Karpas-422 (cell line): ENCODE data around the gene MYL10. TPM values are rescaled to one million over a fixed set of nuclear protein-coding genes. Genes with fewer than 3 reads are reported as not detected.

Experiments
- DNase-seq: peaks from one replicate; pipeline ENCODE4 v3.0.0-alpha.2; 2015
- H2AFZ ChIP-seq: fragments of 200-600 bp; sonication (generic); 2 replicates; pipeline ENCODE4 v1.6.1; 2014; ENCODE audit warnings: antibody characterized with exemption, low read length, mixed read lengths
- H3K27ac ChIP-seq: fragments of 200-600 bp; sonication (generic); 2 replicates; pipeline ENCODE4 v1.5.1; 2014; ENCODE audit warnings: mild to moderate bottlenecking, low read length, moderate library complexity
- H3K27me3 ChIP-seq: fragments of 200-600 bp; sonication (generic); 2 replicates; pipeline ENCODE4 v1.6.1; 2014; ENCODE audit warnings: low read length, mixed read lengths
- H3K36me3 ChIP-seq: fragments of 200-600 bp; sonication (generic); 2 replicates; pipeline ENCODE4 v1.6.1; 2014; ENCODE audit warnings: low read length, mixed read lengths; ENCODE audit not compliant: insufficient read depth
- H3K4me1 ChIP-seq: fragments of 200-600 bp; sonication (generic); 2 replicates; pipeline ENCODE4 v1.6.1; 2014; ENCODE audit warnings: mild to moderate bottlenecking, low read length, mixed read lengths
- H3K4me2 ChIP-seq: fragments of 200-600 bp; sonication (generic); 2 replicates; pipeline ENCODE4 v1.6.1; 2014; ENCODE audit warnings: low read length, low read depth, mild to moderate bottlenecking; ENCODE audit not compliant: poor library complexity, severe bottlenecking
- H3K4me3 ChIP-seq: fragments of 200-600 bp; sonication (generic); 2 replicates; pipeline ENCODE4 v1.5.1; 2014; ENCODE audit warnings: mild to moderate bottlenecking, antibody characterized with exemption, low read length, mixed read lengths
- H3K79me2 ChIP-seq: fragments of 200-600 bp; sonication (generic); 2 replicates; pipeline ENCODE4 v1.6.1; 2014; ENCODE audit warnings: mild to moderate bottlenecking, low read length, mixed read lengths
- H3K9ac ChIP-seq: fragments of 200-600 bp; sonication (generic); 2 replicates; pipeline ENCODE4 v1.6.0; 2014; ENCODE audit warnings: low read length
- H3K9me2 ChIP-seq: fragments of 200-600 bp; sonication (generic), shearing (Covaris generic); replicated peaks from 2 replicates; pipeline ENCODE4 v1.6.0; 2014; ENCODE audit warnings: mild to moderate bottlenecking, low read length, moderate library complexity; ENCODE audit not compliant: insufficient read depth
- H3K9me3 ChIP-seq: fragments of 300-700, 200-600 bp; sonication (generic); 2 replicates; pipeline ENCODE4 v1.6.1; 2014; ENCODE audit warnings: low read length, mixed read lengths
- H4K20me1 ChIP-seq: fragments of 200-600 bp; sonication (generic); 2 replicates; pipeline ENCODE4 v1.6.1; 2014; ENCODE audit warnings: mild to moderate bottlenecking, antibody characterized with exemption, low read length, low read depth; ENCODE audit not compliant: insufficient read depth
- total RNA-seq: library from RNA; depleted of rRNA; stranded (reverse); fragments of >200 nt; shearing (Covaris generic); gene quantifications from 2 replicates; pipeline ENCODE4 v1.2.3, GENCODE V29; 2014; ENCODE audit warnings: low replicate concordance

The MYL10 gene
- total RNA-seq, 1 experiment from 2014 or later = not detected

- Histone ChIP-seq H3K9ac (no peak overlapping the region), H3K9me2 (no peaks in the 10 kb centered on the region), H3K36me3 (no peaks in the 10 kb centered on the region), H3K27ac (no peak overlapping the region), H4K20me1 (no peaks in the 10 kb centered on the region), H3K4me2 (no peak overlapping the region), H3K27me3 (no peaks in the 10 kb centered on the region), H3K4me1 (peaks cover 2% of the 10 kb centered on the region; the same call in 1 of the 2 replicates), H3K4me3 (no peak overlapping the region), H3K79me2 (no peaks in the 10 kb centered on the region), H3K9me3 (no peaks in the 10 kb centered on the region), H2AFZ (no peak overlapping the region)
- DNase-seq = peak; percentile 92
Measured at GRCh38 chr7:101602484-101603241, 26.4 kb downstream of the MYL10 start.

- H3K79me2 ChIP-seq = no peaks in the 10 kb centered on the region
- no peaks in the 10 kb centered on the region for H3K36me3 ChIP-seq
- H2AFZ ChIP-seq = no peak overlapping the region
- no peak overlapping the region for H3K27ac ChIP-seq
- H3K4me2 ChIP-seq = no peak overlapping the region
- no peaks in the 10 kb centered on the region for H3K27me3 ChIP-seq
- DNase-seq = no peak
- H3K9me3 ChIP-seq = no peaks in the 10 kb centered on the region
- H3K4me3 ChIP-seq = no peak overlapping the region
- H3K9ac ChIP-seq = no peak overlapping the region
- H3K4me1 ChIP-seq = peaks cover 2% of the 10 kb centered on the region; the same call in 1 of the 2 replicates
- H3K9me2 ChIP-seq = no peaks in the 10 kb centered on the region
- H4K20me1 ChIP-seq = no peaks in the 10 kb centered on the region
Measured at GRCh38 chr7:101602082-101602481, 27.0 kb downstream of the MYL10 start.

- Histone ChIP-seq H3K79me2 (no peaks in the 10 kb centered on the region), H3K9ac (no peak overlapping the region), H4K20me1 (no peaks in the 10 kb centered on the region), H3K27ac (no peak overlapping the region), H3K9me3 (no peaks in the 10 kb centered on the region), H3K27me3 (no peaks in the 10 kb centered on the region), H3K4me3 (no peak overlapping the region), H3K4me1 (peaks cover 2% of the 10 kb centered on the region; the same call in 1 of the 2 replicates), H2AFZ (no peak overlapping the region), H3K9me2 (no peaks in the 10 kb centered on the region), H3K36me3 (no peaks in the 10 kb centered on the region), H3K4me2 (no peak overlapping the region)
- no peak for DNase-seq
Measured at GRCh38 chr7:101599787-101600186, 29.3 kb downstream of the MYL10 start.

DNA sequence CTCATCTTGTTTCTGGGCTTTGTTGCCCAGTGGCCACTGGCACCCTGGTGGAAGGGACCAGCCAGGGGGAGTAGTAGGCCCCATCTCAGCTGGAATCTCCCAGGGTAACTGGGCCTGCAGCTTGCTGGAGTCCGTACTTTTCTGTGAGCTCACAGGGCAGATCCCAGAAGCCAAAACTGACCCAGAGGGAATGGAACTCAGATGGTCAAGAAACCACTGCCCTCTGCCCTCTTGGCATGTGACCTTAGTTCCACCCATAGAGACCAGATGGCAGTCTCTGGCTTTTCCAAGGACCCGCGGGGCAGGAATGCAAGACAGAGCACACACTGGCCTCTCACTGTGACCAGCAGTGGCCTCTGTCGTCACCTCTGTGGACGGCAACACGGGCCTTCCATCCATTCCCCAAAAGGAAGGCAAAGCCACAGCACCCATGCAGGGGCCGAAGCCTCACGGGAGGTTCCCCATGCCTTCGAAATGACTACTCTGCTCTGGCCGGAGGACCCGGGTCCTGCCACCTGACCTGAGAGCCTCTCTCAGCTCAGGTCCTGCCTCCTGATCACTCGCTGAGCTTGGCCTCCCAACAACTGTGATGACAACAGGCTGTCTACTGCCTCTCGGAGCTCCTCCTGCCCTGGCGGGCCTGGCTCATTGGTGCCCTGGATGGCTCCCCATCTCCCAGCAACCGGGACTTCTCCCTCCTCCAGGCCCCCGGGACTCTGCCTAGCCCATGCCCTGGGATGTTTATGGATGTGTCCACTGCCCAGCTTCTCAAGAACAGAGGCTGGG lies 29.9 kb downstream of the MYL10 start:
- Histone ChIP-seq H3K9ac (no peak overlapping the region), H3K4me1 (peaks cover 2% of the 10 kb centered on the region; the same call in 1 of the 2 replicates), H3K4me2 (no peak overlapping the region), H3K27me3 (no peaks in the 10 kb centered on the region), H4K20me1 (no peaks in the 10 kb centered on the region), H3K79me2 (no peaks in the 10 kb centered on the region), H3K9me3 (no peaks in the 10 kb centered on the region), H3K4me3 (no peak overlapping the region), H3K9me2 (no peaks in the 10 kb centered on the region), H3K36me3 (no peaks in the 10 kb centered on the region), H2AFZ (no peak overlapping the region), H3K27ac (no peak overlapping the region)
- DNase-seq = no peak

DNA sequence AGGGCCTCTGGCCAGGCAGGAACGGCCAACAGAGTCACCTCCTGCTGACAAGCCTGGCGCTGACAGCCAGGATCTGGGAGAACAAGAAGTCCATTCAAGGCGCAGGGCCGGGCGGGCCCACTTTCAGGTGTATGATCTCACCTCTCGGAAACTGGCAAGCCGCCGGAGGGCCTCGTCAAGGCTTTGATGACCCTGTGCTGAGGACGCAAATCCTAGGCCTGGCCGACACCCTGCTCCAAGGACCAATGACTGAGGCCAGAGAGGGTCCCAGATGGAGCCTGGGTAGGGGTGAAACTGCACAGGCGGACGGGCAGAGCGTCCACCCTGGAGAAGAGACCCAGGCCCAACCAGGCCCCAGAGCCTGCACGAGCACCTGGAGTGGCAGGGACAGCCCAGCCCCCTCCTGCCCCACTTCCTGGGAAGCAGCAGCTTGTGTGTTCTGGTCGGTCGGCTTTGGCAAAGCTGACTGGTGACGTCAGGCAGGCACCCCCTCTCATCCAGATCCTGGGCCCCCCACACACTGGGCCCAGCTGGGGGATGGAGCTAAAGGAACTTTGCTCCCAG lies 30.6 kb downstream of the MYL10 start:
- H3K27ac ChIP-seq = no peak overlapping the region
- H3K4me3 ChIP-seq = no peak overlapping the region
- no peaks in the 10 kb centered on the region for H3K79me2 ChIP-seq
- H3K4me1 ChIP-seq = peaks cover 2% of the 10 kb centered on the region; the same call in 1 of the 2 replicates
- H3K9me3 ChIP-seq = no peaks in the 10 kb centered on the region
- DNase-seq = no peak
- H2AFZ ChIP-seq = no peak overlapping the region
- no peaks in the 10 kb centered on the region for H3K27me3 ChIP-seq
- no peak overlapping the region for H3K4me2 ChIP-seq
- H4K20me1 ChIP-seq = no peaks in the 10 kb centered on the region
- H3K9ac ChIP-seq = no peak overlapping the region
- no peaks in the 10 kb centered on the region for H3K9me2 ChIP-seq
- no peaks in the 10 kb centered on the region for H3K36me3 ChIP-seq

DNA sequence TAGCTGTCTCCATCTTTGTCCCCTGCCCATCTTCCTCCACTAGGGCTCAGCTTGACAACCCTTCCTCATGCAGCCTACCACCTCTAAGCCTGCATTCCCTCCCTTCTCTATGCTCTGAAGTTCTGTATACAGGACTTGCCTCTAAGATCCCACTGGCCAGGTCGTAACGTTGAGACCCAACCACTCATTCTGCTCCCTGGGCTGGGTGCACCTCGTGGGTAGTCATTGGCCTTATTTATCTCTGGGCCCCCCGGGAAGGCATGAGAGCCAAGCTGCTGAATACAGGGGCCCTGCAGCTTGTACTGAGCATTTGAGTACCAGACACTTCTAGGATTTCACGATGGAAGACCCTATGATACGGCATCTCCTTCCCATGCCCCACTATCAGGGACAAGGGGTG lies 31.2 kb downstream of the MYL10 start:
- no peaks in the 10 kb centered on the region for H3K79me2 ChIP-seq
- H4K20me1 ChIP-seq = no peaks in the 10 kb centered on the region
- no peaks in the 10 kb centered on the region for H3K27me3 ChIP-seq
- no peak overlapping the region for H3K4me2 ChIP-seq
- H3K27ac ChIP-seq = no peak overlapping the region
- no peaks in the 10 kb centered on the region for H3K9me2 ChIP-seq
- no peak overlapping the region for H3K9ac ChIP-seq
- H2AFZ ChIP-seq = no peak overlapping the region
- H3K36me3 ChIP-seq = no peaks in the 10 kb centered on the region
- peaks cover 2% of the 10 kb centered on the region; the same call in 1 of the 2 replicates for H3K4me1 ChIP-seq
- peak; percentile 33 for DNase-seq
- H3K9me3 ChIP-seq = no peaks in the 10 kb centered on the region
- H3K4me3 ChIP-seq = no peak overlapping the region

DNA sequence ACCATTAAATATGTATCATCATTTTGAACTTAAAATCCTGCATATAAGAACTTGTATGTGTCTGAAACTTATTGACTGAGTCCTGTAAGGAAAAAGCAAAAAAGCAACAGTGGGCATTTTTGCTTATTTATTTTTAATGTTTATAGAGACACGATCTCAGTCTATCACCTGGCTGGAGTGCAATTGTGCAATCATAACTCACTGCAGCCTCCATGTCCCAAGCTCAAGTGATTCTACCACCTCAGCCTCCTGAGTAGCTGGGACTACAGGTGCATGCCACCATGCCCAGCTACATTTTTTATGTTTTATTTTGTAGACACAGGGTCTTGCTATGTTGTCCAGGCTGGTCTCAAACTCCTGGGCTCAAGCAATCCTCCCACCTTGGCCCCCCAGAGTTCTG lies 32.2 kb downstream of the MYL10 start:
- Histone ChIP-seq H3K9ac (no peak overlapping the region), H3K79me2 (no peaks in the 10 kb centered on the region), H3K9me3 (no peaks in the 10 kb centered on the region), H2AFZ (no peak overlapping the region), H3K36me3 (no peaks in the 10 kb centered on the region), H3K4me1 (no peaks in the 10 kb centered on the region), H3K9me2 (no peaks in the 10 kb centered on the region), H3K27ac (no peak overlapping the region), H4K20me1 (no peaks in the 10 kb centered on the region), H3K27me3 (no peaks in the 10 kb centered on the region), H3K4me3 (no peak overlapping the region), H3K4me2 (no peak overlapping the region)
- DNase-seq = no peak
